HUES64 (cell line): Measurements from ENCODE around the gene UGT2B17. TPM values are rescaled to one million over a fixed set of nuclear protein-coding genes. Genes with fewer than 3 reads are reported as not detected.
"Not testable (repeated sequence)": the region's sequence is repeated elsewhere in the genome, so short reads cannot be mapped to it uniquely, and the experiment has no call there.

Source experiments
- H3K27ac ChIP-seq: 2 replicates; pipeline ENCODE4 v1.7.0; 2013; ENCODE audit warnings: low read depth, low read length, inconsistent platforms
- H3K27me3 ChIP-seq: 2 replicates; pipeline ENCODE4 v1.6.1; 2013; ENCODE audit warnings: mild to moderate bottlenecking, low read length; ENCODE audit not compliant: insufficient read depth
- H3K36me3 ChIP-seq: 2 replicates; pipeline ENCODE4 v1.6.1; 2013; ENCODE audit warnings: mild to moderate bottlenecking, low read length; ENCODE audit not compliant: insufficient read depth
- H3K4me1 ChIP-seq: 2 replicates; pipeline ENCODE4 v1.6.1; 2013; ENCODE audit warnings: mild to moderate bottlenecking, low read length, moderate library complexity; ENCODE audit not compliant: insufficient read depth
- H3K4me3 ChIP-seq: 2 replicates; pipeline ENCODE4 v1.5.1; 2013; ENCODE audit warnings: mild to moderate bottlenecking, low read length, moderate library complexity
- H3K9ac ChIP-seq: 2 replicates; pipeline ENCODE4 v1.6.1; 2013; ENCODE audit warnings: mild to moderate bottlenecking, low read depth, low read length
- H3K9me3 ChIP-seq: 2 replicates; pipeline ENCODE4 v1.6.1; 2013; ENCODE audit warnings: low read depth, low read length; ENCODE audit not compliant: insufficient read depth
- WGBS: fragments of 150-250, 120-280 bp; methylation state at CpG from one replicate; pipeline ENCODE4 v1.1.7; 2013; ENCODE audit warnings: missing lambda C conversion rate; 5-methylcytosine and 5-hydroxymethylcytosine counted together
- polyA plus RNA-seq, 2 experiments: library from polyadenylated mRNA; stranded (reverse); fragments of 50-300 nt; gene quantifications; one replicate each; pipeline ENCODE4 v1.2.3, GENCODE V29; 2013

UGT2B17 gene
- polyA plus RNA-seq (2013, experiment 1 of 2), result not detected
- polyA plus RNA-seq (2013, experiment 2 of 2), result not detected

DNA sequence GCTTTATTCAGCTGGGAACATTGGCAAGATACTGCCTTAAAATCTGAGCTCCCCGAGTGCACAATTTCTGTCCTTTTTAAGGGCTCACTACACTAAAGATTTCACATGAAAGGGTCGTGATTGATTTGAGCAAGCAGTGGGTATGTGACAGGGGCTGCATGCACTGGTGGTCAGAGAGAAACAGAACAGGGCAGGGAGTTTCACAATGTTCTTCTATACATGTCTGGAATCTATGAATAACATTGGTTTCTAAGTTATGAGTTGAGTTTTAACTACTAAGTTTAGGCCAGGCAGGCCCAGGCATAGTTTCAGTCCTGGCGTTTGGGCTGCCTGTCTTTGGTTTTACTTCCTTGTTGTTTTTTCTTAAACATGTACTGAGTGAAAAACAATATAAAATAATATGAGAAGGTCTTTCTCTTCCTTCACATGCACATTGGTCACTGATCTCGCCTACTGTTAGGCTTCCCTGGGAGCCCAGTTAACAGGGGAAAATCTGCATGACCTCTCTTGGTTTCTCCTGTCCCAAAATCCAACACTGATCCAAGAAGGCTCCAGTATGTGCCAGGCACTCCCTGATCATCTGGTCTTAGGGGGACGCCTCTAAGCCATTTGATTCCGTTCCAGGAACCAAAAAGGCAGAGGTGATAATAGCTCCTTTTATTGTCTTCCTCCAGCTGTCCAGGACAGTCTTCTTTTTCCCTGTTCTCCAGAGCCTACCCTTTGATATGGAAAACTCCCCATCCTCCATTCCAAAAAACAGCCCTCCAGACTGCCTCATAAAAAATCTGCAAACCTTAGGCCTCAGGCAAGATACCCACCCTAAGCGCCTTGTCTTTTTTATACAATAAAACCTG, at the start of gene UGT2B17:
UGT2B17 (minus strand) TSS at position 51 of the 854 bp plus-strand sequence. CDS start 7,838 bp downstream, outside the sequence.
- H3K4me1 ChIP-seq, result no peaks in the 10 kb centered on the region
- no peak within 1 kb of the TSS for H3K9ac ChIP-seq
- H3K27me3 ChIP-seq, result no peaks in the 10 kb centered on the region
- no peak within 1 kb of the TSS for H3K4me3 ChIP-seq
- no peak within 1 kb of the TSS for H3K27ac ChIP-seq
- no peaks in the 10 kb centered on the region for H3K36me3 ChIP-seq
- WGBS, result 77% methylated on average over 7 of the region's 7 CpGs
- no peaks in the 10 kb centered on the region for H3K9me3 ChIP-seq

DNA sequence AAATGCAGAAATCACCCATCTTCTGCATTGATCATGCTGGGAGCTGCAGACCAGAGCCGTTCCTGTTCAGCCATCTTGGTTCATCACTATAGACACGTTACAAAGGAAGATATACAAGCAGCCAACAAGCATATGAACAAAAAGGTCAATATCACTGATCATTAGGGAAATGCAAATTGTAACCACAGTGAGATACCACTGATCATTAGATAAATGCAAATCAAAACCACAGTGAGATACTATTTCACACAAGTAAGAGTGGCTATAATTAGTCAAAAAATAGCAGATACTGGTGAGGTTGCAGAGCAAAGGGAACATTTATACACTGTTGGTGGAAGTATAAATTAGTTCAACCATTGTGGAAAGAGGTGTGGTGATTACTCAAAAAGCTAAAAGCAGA, 46.6 kb upstream of the UGT2B17 start:
- H3K4me1 ChIP-seq, H3K9me3 ChIP-seq, H3K9ac ChIP-seq, H3K36me3 ChIP-seq, H3K4me3 ChIP-seq, H3K27me3 ChIP-seq, H3K27ac ChIP-seq: not testable (repeated sequence)
- 96% methylated on average over 2 of the region's 2 CpGs for WGBS

DNA sequence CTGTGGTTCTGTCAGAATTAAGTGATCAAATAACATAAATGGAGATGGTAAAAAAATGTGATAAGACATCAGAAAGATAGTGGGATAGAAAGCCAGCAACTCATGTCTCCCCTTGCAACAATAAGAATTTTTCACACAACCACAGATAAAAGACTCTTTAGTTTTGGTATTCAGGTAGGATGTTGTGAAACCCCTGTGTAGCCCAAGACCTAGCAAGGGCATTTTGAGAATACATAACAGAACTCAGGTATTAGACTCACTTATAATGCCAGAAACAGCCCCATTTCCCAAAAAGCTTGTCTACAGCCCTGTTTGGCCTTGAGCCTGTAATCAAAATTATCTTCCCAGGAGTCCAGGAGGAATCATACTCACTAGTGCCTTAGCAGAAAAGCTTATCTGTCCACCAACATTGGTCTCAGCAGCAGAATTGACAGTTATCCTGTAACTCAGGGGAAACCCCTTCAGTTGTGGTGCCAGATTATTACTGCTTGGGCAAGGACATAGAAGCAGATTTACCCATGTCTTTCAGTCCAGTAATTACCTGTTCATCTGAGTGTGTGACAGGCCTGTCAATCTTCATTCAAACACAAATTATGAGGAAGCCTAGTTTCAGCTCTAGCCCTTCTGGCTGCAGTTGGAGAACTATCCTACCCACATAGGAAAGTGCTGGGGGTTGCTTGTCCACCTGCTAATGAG, 41.0 kb upstream of the UGT2B17 start:
- Histone ChIP-seq H3K27me3 (no peaks in the 10 kb centered on the region), H3K36me3 (no peaks in the 10 kb centered on the region), H3K9me3 (no peaks in the 10 kb centered on the region), H3K27ac (no peak overlapping the region), H3K4me1 (no peaks in the 10 kb centered on the region), H3K4me3 (no peak overlapping the region), H3K9ac (no peak overlapping the region)

- Histone ChIP-seq H3K4me3 (no peak overlapping the region), H3K36me3 (no peaks in the 10 kb centered on the region), H3K4me1 (no peaks in the 10 kb centered on the region), H3K27me3 (no peaks in the 10 kb centered on the region), H3K27ac (no peak overlapping the region), H3K9me3 (no peaks in the 10 kb centered on the region), H3K9ac (no peak overlapping the region)
- 96% methylated on average over 10 of the region's 11 CpGs for WGBS
These were observed 39.7 kb upstream of the UGT2B17 start for GRCh38 chr4:68615699-68616422.

- no peak overlapping the region for H3K4me3 ChIP-seq
- no peak overlapping the region for H3K9ac ChIP-seq
- H3K27me3 ChIP-seq, result no peaks in the 10 kb centered on the region
- no peak overlapping the region for H3K27ac ChIP-seq
- no peaks in the 10 kb centered on the region for H3K4me1 ChIP-seq
- H3K36me3 ChIP-seq, result no peaks in the 10 kb centered on the region
- no CpG with 5 or more reads among the region's 1 CpG for WGBS
- H3K9me3 ChIP-seq, result no peaks in the 10 kb centered on the region
These were observed 37.6 kb upstream of the UGT2B17 start for GRCh38 chr4:68613752-68614151.

DNA sequence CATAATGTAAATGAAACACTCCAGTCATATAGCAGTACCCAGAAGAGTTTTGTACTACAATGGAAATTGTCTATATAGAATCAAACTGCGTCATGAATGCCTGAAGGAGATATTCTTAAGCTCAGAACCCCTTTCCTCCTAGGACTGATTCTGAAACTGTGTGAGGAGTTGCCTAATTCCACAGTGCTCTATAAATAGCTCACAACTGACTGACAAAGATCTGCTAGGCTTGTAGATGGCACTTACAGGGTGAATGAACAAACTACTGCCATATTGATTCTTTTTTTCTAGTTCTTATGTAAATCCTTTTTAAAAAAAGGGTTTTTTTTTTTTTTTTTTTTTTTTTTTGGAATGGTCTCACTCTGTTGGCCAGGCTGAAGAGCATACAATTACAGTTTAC, 30.1 kb upstream of the UGT2B17 start:
- H3K9ac ChIP-seq, result no peak overlapping the region
- H3K36me3 ChIP-seq, result no peaks in the 10 kb centered on the region
- H3K27me3 ChIP-seq, result no peaks in the 10 kb centered on the region
- H3K4me1 ChIP-seq, result no peaks in the 10 kb centered on the region
- H3K27ac ChIP-seq, result no peak overlapping the region
- WGBS, result 100% methylated on average over 1 of the region's 1 CpG
- H3K4me3 ChIP-seq, result no peak overlapping the region
- H3K9me3 ChIP-seq, result 0 out of 2 replicates have a peak, but pooled peaks cover 4% of the 10 kb centered on the region

DNA sequence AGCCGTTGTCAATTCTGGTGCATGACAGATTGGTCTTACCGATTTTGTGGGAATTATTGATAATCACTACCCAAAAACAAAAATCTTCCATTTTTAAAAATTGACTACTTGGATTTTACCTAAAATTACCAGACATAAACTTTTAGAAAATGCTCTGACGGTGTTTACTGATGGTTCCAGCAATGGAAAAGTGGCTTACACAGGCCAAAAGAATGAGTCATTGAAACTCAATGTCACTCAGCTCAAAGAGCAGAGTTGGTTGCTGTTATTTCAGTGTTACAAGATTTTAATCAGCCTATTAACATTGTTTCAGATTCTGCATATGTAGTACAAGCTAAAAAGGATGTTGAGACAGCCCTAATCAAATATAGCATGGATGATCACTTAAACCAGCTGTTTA, 23.0 kb upstream of the UGT2B17 start:
- no peak overlapping the region for H3K9ac ChIP-seq
- 91% methylated on average over 3 of the region's 3 CpGs for WGBS
- no peaks in the 10 kb centered on the region for H3K27me3 ChIP-seq
- no peaks in the 10 kb centered on the region for H3K4me1 ChIP-seq
- H3K4me3 ChIP-seq, result no peak overlapping the region
- no peak overlapping the region for H3K27ac ChIP-seq
- 0 out of 2 replicates have a peak, but pooled peaks cover 2% of the 10 kb centered on the region for H3K9me3 ChIP-seq
- H3K36me3 ChIP-seq, result no peaks in the 10 kb centered on the region

DNA sequence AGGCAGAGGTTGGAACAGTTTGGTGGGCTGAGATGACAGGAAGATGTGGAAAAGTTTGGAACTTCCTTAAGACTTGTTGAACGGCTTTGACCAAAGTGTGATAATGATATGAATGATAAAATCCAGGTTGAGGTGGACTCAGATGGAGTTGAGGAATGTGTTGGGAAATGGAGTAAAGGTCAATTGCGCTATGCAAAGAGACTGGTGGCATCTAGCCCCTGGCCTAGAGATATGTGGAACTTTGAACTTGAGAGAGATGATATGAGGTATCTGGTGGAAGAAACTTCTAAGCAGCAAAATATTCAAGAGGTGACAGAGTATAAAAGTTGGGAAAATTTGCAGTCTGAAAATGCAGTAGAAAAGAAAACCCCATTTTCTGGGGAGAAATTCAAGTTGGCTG, 21.4 kb upstream of the UGT2B17 start:
- no peak overlapping the region for H3K27ac ChIP-seq
- no peaks in the 10 kb centered on the region for H3K4me1 ChIP-seq
- no peak overlapping the region for H3K9ac ChIP-seq
- H3K4me3 ChIP-seq, result no peak overlapping the region
- H3K27me3 ChIP-seq, result no peaks in the 10 kb centered on the region
- no peaks in the 10 kb centered on the region for H3K9me3 ChIP-seq
- WGBS, result 92% methylated on average over 2 of the region's 2 CpGs
- H3K36me3 ChIP-seq, result no peaks in the 10 kb centered on the region

- Histone ChIP-seq H3K27me3 (no peaks in the 10 kb centered on the region), H3K9ac (no peak overlapping the region), H3K4me1 (peaks cover 16% of the 10 kb centered on the region; the same call in 1 of the 2 replicates), H3K36me3 (no peaks in the 10 kb centered on the region), H3K27ac (no peak overlapping the region), H3K4me3 (no peak overlapping the region), H3K9me3 (no peaks in the 10 kb centered on the region)
These were observed 18.6 kb upstream of the UGT2B17 start for GRCh38 chr4:68594678-68595077.

- 87% methylated on average over 4 of the region's 4 CpGs for WGBS
- no peaks in the 10 kb centered on the region for H3K27me3 ChIP-seq
- H3K9me3 ChIP-seq, result no peaks in the 10 kb centered on the region
- H3K4me1 ChIP-seq, result peaks cover 20% of the 10 kb centered on the region; the same call in 1 of the 2 replicates
- H3K36me3 ChIP-seq, result no peaks in the 10 kb centered on the region
- no peak overlapping the region for H3K4me3 ChIP-seq
- H3K27ac ChIP-seq, result no peak overlapping the region
- H3K9ac ChIP-seq, result no peak overlapping the region
These were observed 17.0 kb upstream of the UGT2B17 start for GRCh38 chr4:68593112-68593511.

DNA sequence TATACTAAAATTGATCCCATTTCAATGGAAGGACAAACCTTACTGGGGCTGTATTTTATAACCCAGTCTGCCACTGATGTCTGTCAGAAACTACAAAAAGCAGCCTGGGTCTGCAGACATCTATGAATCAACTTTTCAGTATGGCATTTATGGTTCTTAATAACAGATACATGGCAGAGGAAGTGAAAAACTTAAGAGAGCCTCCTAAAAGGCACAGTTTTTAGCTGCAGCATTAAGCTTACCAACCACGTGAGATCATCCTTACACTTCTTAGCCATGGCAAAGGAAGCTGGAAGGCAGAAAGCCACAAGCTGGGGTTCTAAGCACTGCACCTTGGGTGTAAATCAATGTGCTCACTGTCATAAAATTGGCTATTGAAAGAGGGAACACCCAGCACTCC, 16.6 kb upstream of the UGT2B17 start:
- H3K27me3 ChIP-seq, result no peaks in the 10 kb centered on the region
- H3K27ac ChIP-seq, result no peak overlapping the region
- H3K36me3 ChIP-seq, result no peaks in the 10 kb centered on the region
- no peak overlapping the region for H3K9ac ChIP-seq
- no peaks in the 10 kb centered on the region for H3K9me3 ChIP-seq
- peaks cover 20% of the 10 kb centered on the region; the same call in 1 of the 2 replicates for H3K4me1 ChIP-seq
- WGBS, result 97% methylated on average over 1 of the region's 1 CpG
- H3K4me3 ChIP-seq, result no peak overlapping the region
